PFSK-1 (cell line): ENCODE results near the gene KCNMA1.

Source experiments
- SIN3A ChIP-seq: IDR thresholded peaks from 2 replicates; pipeline ENCODE4 v1.6.1; 2012; ENCODE audit warnings: mild to moderate bottlenecking, low read length, moderate library complexity, borderline replicate concordance; ENCODE audit not compliant: insufficient read depth
- TF ChIP-seq, protein P1 (sequence below), 2 experiments: IDR thresholded peaks; 2 replicates each; pipeline versions ENCODE4 v1.6.1 to v1.8.0; 2011 to 2012; ENCODE audit warnings: low read depth in 2 of 2, low read length in 2 of 2, control low read depth in 1 of 2, inconsistent platforms in 1 of 2, mild to moderate bottlenecking in 1 of 2, moderate library complexity in 1 of 2; ENCODE audit not compliant: insufficient read depth in 1 of 2

DNA sequence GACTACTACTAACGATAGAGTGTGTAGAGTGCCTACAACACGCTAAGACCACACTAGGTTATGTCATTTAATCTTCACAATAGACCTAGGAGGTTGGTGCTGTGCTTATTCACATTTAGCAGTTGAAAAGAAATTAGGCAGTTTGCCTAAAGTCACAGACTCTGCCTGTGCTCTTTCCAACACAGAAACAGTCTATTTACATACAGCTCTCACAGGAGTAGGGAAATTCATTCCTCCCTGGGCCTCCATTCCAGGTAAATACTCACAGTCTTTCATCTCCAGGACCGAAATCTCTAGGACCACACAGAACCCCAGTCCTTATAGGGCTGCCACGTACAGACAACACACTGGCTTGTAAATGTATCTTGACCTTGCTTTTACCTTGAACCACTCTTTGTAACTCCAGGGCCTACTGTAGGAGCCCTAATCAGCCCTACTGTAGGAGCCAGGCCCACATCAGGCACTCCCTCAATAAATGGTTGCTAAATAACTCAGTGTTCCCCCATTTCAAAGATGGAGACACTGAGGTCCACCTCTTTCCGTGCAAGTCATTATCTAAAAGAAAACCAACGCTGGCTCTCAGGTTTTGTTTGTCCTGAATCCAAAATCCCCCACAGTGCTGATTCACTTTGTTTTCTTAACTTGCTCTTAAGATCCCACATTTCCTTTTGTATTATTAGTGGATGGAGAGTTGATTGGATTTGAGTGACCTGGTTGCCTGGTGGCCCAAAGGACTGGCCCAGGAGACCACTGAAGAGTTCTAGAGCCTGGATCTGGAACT, 146.9 kb downstream of the KCNMA1 start:
- TF ChIP-seq, protein P1, sequence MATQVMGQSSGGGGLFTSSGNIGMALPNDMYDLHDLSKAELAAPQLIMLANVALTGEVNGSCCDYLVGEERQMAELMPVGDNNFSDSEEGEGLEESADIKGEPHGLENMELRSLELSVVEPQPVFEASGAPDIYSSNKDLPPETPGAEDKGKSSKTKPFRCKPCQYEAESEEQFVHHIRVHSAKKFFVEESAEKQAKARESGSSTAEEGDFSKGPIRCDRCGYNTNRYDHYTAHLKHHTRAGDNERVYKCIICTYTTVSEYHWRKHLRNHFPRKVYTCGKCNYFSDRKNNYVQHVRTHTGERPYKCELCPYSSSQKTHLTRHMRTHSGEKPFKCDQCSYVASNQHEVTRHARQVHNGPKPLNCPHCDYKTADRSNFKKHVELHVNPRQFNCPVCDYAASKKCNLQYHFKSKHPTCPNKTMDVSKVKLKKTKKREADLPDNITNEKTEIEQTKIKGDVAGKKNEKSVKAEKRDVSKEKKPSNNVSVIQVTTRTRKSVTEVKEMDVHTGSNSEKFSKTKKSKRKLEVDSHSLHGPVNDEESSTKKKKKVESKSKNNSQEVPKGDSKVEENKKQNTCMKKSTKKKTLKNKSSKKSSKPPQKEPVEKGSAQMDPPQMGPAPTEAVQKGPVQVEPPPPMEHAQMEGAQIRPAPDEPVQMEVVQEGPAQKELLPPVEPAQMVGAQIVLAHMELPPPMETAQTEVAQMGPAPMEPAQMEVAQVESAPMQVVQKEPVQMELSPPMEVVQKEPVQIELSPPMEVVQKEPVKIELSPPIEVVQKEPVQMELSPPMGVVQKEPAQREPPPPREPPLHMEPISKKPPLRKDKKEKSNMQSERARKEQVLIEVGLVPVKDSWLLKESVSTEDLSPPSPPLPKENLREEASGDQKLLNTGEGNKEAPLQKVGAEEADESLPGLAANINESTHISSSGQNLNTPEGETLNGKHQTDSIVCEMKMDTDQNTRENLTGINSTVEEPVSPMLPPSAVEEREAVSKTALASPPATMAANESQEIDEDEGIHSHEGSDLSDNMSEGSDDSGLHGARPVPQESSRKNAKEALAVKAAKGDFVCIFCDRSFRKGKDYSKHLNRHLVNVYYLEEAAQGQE (IDR thresholded peaks at IDR 0.05; ENCODE audit: insufficient read depth in 1 of 2, low read depth in 2 of 2, low read length in 2 of 2) = no peak
- no peak for TF ChIP-seq SIN3A
